ENCODE measurements around the gene DSG2. TPM values are rescaled to one million over a fixed set of nuclear protein-coding genes. Genes with fewer than 3 reads are reported as not detected.

The DSG2 gene
- total and polyA plus RNA-seq, 9 donors: 13.7 to 43.7 (median 21.9) TPM

DNA sequence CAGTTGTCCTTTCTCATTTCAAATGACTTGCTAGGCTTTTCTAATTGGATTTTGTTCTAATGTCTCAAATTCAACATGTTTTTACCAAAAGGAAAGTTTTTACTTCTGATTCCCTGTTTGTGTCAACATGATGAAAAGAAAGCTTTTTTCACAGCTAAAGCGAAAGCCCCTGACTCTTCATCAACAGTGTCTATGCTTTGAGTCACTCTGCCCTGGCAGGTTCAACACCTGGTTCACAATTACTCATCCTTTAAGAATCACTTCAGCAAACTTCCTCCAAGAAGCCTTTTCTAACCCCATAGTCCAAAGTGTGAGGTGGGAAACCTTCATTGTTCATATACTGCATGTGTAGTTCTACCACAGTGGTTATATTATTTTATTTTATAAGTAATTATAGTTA is 7.6 kb upstream of the DSG2 start:
- TF ChIP-seq EP300 (IDR thresholded peaks at IDR 0.05) (no peak), POLR2A (IDR thresholded peaks at IDR 0.05) (no peak)
- TF ChIP-seq, protein P1, sequence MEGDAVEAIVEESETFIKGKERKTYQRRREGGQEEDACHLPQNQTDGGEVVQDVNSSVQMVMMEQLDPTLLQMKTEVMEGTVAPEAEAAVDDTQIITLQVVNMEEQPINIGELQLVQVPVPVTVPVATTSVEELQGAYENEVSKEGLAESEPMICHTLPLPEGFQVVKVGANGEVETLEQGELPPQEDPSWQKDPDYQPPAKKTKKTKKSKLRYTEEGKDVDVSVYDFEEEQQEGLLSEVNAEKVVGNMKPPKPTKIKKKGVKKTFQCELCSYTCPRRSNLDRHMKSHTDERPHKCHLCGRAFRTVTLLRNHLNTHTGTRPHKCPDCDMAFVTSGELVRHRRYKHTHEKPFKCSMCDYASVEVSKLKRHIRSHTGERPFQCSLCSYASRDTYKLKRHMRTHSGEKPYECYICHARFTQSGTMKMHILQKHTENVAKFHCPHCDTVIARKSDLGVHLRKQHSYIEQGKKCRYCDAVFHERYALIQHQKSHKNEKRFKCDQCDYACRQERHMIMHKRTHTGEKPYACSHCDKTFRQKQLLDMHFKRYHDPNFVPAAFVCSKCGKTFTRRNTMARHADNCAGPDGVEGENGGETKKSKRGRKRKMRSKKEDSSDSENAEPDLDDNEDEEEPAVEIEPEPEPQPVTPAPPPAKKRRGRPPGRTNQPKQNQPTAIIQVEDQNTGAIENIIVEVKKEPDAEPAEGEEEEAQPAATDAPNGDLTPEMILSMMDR (IDR thresholded peaks at IDR 0.05): no peak
- intact Hi-C loops (cut with DNase I): no loop called here
- Histone ChIP-seq H3K9me3 (no peaks in the 10 kb centered on the region), H3K27me3 (no peaks in the 10 kb centered on the region), H3K4me1 (ENCODE audit: insufficient read depth) (peaks cover 10% of the 10 kb centered on the region), H3K4me3 (no peak overlapping the region), H3K36me3 (no peaks in the 10 kb centered on the region), H3K27ac (no peak overlapping the region)
- 76 to 86% (median 83%) methylated on average over 1 of the region's 1 CpG for WGBS, 3 donors
- DNase-seq: no peak

DNA sequence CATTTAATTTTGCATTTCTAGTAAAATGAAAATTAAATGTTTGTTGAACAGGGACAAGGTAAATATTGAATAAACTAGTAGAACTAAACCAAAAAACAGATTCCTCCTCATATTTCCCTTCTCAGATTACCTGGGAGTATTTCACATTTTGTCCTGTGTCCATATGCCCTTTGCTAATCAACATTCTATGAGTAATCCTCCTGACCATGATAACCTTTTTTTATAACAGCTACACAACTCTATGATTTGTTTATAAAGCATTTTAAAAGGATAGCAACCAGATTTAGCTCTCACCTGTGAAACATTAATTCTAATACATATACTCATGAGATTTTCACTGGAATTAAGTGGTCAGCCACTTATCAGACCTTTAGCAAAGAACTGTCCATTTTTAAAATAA is 7.1 kb upstream of the DSG2 start:
- TF ChIP-seq, protein P1 (IDR thresholded peaks at IDR 0.05): no peak
- TF ChIP-seq POLR2A (IDR thresholded peaks at IDR 0.05) (no peak), EP300 (IDR thresholded peaks at IDR 0.05) (no peak)
- H3K27ac ChIP-seq: no peak overlapping the region
- H3K9me3 ChIP-seq: no peaks in the 10 kb centered on the region
- H3K4me3 ChIP-seq: no peak overlapping the region
- no peak for DNase-seq
- no peaks in the 10 kb centered on the region for H3K27me3 ChIP-seq
- H3K36me3 ChIP-seq: no peaks in the 10 kb centered on the region
- intact Hi-C loops (cut with DNase I): no loop called here
- peaks cover 9% of the 10 kb centered on the region for H3K4me1 ChIP-seq (ENCODE audit: insufficient read depth)

DNA sequence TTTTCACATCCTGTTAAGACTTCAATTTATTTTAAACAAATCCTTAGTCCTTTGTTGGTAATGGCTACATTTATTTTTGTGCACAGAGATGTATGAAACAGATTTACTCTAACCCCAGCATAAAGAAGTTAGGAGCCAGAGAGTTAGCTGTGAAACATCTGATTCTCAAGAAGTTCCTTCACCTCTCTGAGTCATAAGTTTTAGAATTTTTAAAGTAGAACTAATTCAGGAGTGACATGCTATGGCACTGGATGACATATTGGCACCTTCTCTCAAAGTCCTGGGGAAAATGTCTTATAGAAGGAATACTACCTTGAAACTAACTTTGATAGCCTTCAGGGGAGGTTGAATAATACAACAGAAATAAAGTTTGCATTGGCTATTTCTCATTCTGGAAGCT is 6.4 kb upstream of the DSG2 start:
- Histone ChIP-seq H3K4me1 (ENCODE audit: insufficient read depth) (peaks cover 7% of the 10 kb centered on the region), H3K4me3 (no peak overlapping the region), H3K27me3 (no peaks in the 10 kb centered on the region), H3K9me3 (no peaks in the 10 kb centered on the region), H3K36me3 (no peaks in the 10 kb centered on the region), H3K27ac (no peak overlapping the region)
- intact Hi-C loops (cut with DNase I): no loop called here
- no peak for TF ChIP-seq EP300 (IDR thresholded peaks at IDR 0.05)
- TF ChIP-seq, protein P1 (IDR thresholded peaks at IDR 0.05): no peak
- no peak for TF ChIP-seq POLR2A (IDR thresholded peaks at IDR 0.05)
- DNase-seq: no peak

DNA sequence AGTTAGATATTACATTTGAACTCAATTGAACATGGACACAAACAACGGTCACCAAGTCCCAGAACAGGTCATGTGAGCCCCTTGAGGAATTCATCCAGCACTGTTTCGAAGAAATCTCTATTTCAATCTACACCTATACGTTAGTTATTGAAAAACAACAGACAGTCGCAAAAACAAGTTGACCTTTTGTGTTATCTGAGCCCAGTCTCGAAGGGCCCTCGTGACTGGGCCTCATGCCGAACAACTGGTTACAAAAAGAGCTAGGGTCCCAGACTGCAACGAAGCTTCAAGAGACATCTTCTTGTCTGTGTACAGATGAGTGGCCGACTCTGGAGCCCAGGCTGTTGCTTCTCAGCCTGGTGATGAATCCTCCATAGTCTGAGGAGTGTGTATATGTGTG is 5.3 kb upstream of the DSG2 start:
- H3K9me3 ChIP-seq: no peaks in the 10 kb centered on the region
- H3K4me1 ChIP-seq (ENCODE audit: insufficient read depth): peaks cover 4% of the 10 kb centered on the region
- intact Hi-C loops (cut with DNase I): no loop called here
- no peaks in the 10 kb centered on the region for H3K36me3 ChIP-seq
- no peaks in the 10 kb centered on the region for H3K27me3 ChIP-seq
- TF ChIP-seq, protein P1 (IDR thresholded peaks at IDR 0.05): no peak
- TF ChIP-seq POLR2A (IDR thresholded peaks at IDR 0.05) (no peak), EP300 (IDR thresholded peaks at IDR 0.05) (no peak)
- H3K4me3 ChIP-seq: no peak overlapping the region
- no peak for DNase-seq
- WGBS, 3 donors: 95 to 96% (median 95%) methylated on average over 9 of the region's 9 CpGs
- H3K27ac ChIP-seq: no peak overlapping the region

DNA sequence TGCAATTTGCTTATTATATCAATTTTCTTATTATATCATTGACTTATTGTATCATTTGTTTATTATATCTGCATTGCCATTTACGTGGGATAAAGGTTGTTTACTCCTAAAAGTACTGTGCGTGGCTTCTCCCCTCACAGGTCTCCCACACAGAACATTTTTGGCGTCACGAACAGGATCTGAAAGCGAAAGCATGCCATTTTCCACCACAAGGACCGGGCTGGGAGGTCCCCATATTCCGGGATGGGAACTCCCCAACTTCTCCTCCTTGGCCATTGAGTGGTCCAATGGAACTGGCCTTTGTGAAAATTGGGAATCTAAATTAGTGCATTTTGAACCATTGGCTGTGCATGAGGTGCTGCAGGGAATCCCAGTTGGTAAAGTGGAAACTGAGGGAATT is 4.8 kb upstream of the DSG2 start:
- 86 to 92% (median 89%) methylated on average over 7 of the region's 7 CpGs for WGBS, 3 donors
- no peak overlapping the region for H3K4me3 ChIP-seq

More for the DNA sequence above, 4.8 kb upstream of the DSG2 start:
- DNase-seq: no peak
- H3K27ac ChIP-seq: no peak overlapping the region
- intact Hi-C loops (cut with DNase I): no loop called here
- H3K36me3 ChIP-seq: no peaks in the 10 kb centered on the region
- H3K9me3 ChIP-seq: no peaks in the 10 kb centered on the region
- TF ChIP-seq EP300 (IDR thresholded peaks at IDR 0.05) (no peak), POLR2A (IDR thresholded peaks at IDR 0.05) (no peak)
- TF ChIP-seq, protein P1 (IDR thresholded peaks at IDR 0.05): no peak
- no peaks in the 10 kb centered on the region for H3K4me1 ChIP-seq (ENCODE audit: insufficient read depth)
- no peaks in the 10 kb centered on the region for H3K27me3 ChIP-seq

All from ovary (tissue), 9 donors.